DMS114 treated with DMSO at 0.1 percent for 48 hours (cell line): ENCODE measurements around the gene ARAP1.

ENCODE experiments used
- DNase-seq: peaks from one replicate; lab custom pipeline; 2025; ENCODE audit not compliant: unreplicated experiment; lab: John Stamatoyannopoulos, UW

The ARAP1 gene

DNA sequence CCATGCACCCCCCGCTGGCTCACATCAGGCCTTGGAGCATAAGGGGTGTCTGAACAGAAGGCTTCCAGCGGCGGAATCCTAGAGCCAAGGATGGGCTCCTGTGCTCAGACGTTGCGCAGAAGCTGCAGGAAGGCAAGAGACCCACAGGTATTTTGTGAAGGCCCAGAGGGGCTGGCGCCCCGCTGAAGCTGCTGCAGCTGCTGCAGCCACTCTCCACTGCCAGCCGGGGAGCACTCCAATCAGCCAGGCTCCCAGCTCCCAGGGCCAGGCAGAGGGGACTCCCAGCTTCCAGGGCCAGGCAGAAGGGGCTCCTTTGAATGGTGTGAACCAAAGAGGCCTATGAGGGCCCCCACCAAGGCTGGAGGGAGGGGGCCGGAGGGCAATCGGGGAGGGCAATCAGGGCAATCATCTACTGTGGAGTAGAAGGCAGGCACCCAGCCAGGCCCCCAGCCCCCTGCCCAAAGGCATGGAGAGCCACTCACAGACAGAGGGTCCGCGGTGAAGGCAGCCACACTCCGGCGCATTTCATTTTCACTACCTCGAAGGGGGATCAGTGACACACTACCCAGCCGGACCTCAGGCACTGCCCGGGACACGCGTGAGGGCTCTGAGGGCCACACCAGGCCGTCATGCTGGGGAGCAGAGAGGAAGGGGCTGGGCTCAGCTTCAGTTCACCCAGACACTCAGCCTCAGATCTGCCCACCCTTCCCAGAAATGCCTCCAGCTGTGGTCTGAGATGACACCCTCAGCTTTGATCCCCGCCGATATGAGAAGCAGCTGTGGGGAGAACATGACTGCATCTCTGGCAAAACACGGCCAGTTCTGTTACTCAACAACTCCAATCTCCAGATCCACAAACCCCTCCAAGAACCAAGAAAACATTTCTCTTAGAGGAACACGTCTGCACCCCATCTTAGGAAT lies 66.4 kb downstream of the ARAP1 start:
- no peak for DNase-seq

DNA sequence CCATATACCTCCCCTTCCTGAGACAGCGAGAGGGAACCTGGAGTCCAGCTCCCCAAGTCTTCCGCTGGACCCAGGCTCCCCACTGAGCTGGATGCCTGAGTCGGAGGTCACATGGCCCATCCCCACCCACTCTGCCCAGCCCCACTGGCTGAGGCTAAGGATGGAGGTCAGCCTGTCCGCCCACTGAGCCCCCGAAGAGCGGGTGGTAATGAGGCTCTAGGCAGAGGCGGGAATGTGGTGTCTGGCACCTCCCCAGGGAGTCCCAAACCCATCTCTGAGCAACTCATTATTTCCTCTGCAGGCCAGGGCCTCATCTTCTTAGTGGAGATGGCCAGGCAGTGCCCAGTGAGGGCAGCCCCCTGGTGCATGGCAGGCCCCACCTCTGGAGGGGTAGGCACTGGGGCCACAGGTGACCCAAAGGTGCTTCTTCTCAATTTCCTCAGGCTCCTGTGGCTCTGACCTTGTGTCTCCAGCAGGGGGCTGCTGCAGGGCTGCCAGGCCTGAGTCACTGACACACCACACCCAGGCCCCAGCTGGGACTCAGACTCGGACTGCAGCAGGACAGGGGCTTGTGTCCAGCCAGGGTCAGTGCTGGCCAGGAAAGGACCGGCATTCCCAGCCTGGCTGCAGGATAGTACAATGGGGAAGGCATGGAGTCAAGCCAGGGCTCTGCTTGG lies 67.8 kb downstream of the ARAP1 start:
- no peak for DNase-seq

DNA sequence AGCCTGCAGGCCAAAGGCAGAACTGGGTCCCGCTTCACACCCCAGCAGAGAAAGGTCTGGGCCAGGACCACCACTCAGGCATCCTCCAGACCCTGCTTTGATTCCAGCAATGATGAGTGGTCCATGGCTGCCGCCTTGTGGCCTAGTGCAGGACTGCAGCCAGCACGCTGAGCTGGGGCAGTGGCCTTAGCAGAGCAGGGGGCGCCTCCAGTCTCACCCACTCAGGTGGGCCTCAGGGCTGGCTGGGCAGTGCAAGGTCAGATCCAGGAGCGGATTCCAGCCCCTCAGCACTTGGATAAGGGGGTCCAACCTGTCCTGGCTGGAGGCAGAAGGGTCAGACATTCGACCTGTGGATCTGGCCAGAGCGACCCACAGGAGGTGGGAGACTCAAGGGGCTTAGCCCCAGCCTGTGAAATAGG lies 68.4 kb downstream of the ARAP1 start:
- DNase-seq: no peak

DNA sequence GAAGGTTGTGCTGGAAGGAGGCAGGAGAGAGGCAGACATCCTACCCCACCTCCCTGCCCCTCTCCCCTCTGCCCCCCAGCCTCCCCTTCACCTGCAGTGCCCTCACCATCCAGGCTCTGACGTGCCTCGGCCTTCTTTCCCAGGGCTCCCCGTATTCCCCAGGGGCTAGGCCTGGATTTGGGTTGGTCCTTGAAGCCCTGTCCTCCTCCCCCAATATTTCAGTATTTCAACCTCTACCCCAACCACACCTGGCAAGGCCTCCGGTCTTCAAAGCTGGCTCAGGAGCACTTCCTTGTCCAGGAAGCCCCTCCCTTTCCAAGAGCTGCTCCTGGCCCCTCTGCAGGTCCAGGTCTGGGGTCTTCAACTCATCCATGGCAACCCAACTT lies 69.4 kb downstream of the ARAP1 start:
- DNase-seq: no peak

DNA sequence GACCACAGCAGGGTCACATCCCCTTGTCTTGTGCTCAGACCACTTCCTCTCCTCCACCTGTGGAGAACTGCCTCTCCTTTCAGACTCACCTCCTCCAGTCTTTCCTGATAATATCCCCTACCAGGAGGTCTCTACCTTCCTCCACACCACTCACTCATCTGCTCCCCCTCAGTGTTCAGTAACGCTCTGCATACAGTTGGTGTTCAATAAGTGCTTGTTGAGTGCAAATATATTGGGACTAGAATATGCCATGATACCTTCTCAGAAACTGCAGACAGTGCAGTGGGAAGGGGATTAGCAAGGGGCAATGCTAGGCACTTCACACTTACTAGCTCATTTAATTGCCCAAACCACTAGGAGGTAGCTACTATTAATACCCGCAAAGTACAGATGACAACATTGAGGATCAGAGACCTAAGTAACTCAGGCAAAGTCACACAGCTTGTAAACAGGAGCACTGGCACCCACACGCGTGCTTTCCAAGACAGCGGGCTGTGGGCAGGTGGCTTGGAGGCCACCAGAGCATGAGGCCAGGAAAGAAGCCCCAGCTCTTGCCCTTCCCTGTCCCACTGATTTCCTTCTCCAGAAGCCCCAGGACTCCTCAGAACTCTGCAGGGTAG lies 69.9 kb downstream of the ARAP1 start:
- DNase-seq: no peak

DNA sequence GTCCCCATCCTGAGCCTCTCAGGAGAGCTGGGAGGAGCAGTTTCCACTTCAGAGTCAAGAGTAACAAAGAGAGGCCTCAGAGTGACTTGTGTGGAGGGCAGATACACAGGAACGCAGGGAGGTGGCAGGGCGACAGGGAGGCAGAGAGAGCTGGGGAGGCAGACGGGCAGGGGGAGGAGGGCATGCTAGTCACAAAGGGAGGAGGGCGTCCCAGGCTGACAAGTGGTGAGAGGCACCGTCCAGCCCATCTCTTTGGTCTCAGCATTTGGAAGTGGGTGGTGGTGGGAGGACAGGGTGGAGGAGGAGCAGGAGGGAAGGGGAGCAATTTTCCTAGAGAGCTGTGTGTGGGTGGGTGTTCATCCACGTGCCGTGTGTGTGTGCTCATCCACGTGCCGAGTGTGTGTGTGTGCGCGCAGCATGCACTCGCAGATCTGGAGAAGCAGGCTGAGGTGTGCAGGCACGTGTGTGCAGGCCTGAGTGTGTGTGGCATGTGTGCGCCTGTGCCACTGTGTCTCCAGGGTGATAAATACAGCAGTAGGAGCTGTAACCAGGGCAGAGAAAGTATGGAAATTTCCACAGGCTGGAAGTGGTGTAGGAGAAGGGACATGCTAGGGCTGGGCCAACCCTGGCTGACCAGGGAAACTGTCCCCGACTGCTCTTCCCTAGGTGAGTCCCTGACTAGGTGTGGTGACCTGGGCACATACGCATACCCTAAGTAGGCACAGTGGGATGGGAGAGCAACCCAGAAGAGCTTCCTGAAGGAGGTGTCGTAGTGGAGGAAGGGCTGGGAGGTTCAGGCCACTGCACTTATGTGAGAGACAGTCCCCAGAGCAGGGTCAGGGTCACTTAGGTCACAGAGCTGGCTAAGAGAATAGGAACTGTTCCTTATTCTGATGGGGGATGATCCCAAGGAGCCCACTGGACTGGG lies 70.7 kb downstream of the ARAP1 start:
- no peak for DNase-seq

DNA sequence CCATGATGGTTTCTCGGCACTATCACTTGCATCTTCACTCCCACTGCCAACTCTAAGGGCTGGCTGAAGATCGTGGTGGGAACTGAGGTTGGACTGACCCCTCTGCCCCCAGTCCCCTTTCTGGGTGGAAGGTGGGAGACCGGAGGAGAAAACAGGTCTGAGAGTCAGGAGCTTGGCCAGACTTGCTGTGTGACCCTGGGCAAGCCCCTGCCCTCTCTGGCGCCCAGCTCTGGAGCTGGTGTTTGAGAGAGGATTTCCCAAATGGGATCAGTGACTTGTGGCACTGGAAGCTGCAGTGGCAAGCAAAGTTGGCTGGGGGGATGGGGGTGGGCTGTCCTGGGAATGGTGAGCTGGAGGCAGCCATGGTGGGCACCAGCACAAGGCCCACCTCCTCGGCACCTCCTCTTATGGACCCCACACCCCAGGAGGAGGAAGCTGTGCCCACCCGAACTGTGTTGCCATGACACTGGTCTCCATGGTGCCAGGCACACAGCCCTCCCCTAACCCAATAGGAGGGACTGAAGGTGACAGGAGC lies 71.5 kb downstream of the ARAP1 start:
- no peak for DNase-seq

DNA sequence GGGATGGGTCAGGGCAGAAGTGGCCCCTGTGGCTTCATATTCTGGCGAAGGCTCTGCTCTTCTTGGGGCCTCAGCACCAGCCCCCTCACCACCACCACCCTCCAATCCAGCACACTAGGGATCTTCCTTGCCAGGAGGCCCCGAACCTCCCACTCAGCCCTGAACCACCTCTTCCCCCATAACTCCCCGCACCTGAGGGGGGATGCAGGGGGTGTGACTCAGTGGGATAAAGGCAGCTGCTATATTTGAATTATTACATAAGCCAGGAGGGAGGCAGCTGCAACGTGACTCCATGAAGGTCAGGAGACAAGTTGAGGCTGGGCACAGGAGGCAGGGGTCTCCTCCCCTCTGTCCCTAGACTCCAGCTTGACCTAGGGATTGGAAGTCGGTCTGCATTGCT lies 72.3 kb downstream of the ARAP1 start:
- DNase-seq: no peak

DNA sequence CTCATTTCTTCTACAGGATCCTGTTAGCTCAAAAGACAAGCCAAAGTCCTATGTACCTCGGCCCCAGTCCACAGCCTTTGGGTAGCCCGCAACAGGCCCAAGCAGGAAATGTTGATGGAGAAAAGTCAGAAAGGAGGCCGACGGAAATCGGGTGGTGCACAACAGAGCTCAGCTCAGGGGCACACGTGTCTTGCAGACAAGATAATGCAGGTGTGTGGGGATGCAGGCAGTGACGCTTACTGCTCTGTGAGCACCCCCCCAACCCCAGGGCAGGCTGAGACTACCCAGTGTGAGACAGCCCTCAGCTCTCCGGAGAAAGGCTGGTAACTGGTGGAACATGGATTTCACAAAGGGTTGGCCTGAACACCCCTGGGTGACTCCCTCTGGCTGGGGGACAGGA lies 73.7 kb downstream of the ARAP1 start:
- no peak for DNase-seq

DNA sequence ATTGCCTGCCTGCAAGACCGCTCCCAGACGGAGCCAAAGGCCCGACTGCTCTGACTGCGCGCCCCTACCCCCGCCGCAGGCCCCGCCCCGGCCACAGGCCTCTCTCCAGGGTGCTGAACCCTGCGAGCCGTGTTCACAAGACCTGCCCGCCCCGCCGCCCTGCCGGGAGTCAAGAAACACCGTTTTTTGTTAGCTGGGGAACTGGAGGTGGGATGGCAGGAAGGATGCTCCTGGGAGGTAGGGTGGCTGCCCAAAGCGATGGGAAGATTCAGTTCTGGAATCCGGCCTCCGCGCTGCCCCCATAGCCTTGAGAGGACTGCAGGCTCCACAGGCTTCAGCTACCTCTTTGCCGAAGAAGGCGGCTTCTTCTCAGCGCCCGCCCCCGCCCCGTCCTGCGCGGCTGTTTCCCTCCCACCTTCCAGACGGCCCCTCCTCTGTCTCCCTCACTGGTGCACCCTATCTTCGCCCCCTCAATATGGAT lies 75.3 kb downstream of the ARAP1 start:
- no peak for DNase-seq

DNA sequence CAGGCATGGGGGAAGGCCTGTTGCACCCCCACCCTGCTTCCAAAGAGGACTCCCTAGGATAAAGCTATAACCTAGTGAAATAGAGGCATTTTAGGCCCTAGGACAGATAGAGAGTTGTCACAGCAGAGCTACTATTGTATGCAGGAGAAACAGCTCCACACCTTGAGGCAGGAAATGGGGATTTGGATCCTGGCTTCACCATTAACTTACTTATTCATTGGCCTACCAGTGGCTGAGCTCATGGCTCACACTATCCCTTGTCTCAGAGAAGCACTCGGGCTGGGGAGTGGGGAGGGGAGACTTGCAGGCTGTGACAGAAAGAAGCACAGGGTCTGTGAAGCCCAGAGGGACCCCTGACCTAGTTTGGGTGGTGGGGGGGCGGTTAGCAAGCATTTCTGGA lies 77.0 kb downstream of the ARAP1 start:
- no peak for DNase-seq

DNA sequence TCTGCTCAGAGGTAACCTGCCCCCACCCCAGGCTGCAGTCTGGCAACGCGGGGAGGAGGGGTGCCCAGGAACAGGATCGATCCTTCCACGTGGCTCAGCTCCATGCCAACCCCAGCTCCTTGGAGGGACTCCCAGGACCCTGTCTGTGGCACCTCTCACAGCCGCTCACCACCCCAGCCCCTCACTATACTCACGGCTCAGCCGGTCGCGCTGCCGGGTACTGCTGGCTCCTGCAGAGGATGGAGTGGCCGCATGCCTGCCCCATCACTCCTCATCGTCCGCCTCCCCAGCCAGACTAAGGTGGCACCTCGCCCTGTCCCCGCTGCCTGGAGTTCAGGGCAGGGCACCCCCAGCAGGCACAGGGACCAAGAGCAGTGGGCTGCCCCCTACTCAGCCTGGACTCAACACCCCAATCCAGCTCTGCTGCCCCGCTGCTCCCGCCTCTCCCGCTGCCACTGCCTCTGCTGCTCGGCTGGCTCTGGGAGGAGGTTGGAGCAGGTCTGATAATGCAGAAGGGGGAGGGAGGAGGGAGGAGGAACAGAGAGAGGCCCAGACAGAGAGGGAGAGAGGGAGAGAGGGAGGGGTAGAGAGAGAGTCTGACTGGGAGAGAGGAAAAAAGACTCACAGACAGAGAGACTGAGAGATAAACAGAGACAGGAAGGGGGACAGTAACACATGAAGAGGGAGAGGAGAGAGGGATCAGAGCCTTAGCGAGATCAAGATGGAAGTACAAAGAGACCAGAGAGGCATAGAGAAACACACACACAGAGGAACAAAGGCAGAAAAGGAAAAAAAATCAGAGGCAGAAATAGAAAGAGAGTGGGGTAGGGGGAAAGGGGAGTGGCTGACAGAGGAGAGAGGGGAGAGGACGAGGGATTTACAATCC lies 78.0 kb downstream of the ARAP1 start, which contains the start of gene PDE2A:
TSS of gene PDE2A (minus strand) at position 480 of the 886 bp plus-strand sequence. CDS start at position 265, 215 bp downstream.
- no peak for DNase-seq

DNA sequence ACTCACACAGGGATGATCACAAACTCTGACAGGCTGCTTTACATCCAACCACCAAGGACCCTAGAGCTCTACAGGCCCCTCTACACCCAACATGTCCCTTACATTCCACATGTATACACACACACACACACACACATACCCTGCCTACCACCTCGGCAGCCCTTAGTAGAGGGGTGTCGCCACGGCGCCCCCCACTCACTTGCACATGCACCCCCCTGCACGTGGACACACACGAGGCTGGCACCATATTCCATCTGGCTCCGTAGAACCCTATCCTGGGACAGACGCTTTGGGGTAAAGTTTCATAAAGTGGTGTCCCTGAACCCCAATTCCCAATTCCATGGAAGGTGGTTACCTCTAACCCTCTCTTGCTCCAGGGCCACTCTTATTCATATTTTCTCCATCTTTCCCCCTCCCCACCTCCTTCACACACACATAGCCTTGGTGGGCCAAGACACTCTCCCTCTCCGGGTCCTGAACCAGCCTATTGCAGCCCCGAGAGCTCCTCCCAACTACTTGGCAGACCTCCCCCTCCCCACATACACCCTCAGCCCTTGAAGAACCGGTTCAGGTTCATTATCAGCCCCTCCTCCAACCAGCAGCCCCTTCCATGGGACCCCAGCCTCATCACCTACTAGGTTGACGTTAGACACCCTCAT lies 78.8 kb downstream of the ARAP1 start:
- no peak for DNase-seq

DNA sequence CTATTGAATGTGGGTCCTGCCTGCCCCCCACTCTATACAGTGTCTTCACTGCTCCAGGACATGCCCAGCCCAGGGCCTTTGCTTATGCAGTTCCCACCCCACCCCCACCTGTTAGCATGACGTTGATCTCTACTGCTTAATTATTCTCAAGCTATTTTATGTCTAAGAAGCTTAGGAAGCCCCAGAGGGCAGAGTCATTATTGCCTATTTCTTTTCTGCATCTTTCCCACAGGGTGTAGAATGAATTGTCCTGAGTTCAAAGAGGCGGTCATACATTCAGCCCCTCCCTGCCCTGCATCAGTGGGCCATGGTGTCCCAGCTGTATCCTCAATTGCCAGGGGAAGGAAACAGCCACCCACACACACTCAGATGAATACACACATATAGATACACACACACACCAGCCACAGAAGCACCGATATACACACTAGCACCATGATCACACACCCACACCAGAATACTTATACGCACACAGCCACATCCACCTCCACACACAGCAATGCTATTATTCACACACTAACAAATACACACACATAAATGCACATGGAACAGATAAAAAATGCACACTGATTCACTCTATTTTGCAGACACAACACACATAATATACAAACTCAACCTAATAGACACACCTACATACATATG lies 79.5 kb downstream of the ARAP1 start:
- no peak for DNase-seq

DNA sequence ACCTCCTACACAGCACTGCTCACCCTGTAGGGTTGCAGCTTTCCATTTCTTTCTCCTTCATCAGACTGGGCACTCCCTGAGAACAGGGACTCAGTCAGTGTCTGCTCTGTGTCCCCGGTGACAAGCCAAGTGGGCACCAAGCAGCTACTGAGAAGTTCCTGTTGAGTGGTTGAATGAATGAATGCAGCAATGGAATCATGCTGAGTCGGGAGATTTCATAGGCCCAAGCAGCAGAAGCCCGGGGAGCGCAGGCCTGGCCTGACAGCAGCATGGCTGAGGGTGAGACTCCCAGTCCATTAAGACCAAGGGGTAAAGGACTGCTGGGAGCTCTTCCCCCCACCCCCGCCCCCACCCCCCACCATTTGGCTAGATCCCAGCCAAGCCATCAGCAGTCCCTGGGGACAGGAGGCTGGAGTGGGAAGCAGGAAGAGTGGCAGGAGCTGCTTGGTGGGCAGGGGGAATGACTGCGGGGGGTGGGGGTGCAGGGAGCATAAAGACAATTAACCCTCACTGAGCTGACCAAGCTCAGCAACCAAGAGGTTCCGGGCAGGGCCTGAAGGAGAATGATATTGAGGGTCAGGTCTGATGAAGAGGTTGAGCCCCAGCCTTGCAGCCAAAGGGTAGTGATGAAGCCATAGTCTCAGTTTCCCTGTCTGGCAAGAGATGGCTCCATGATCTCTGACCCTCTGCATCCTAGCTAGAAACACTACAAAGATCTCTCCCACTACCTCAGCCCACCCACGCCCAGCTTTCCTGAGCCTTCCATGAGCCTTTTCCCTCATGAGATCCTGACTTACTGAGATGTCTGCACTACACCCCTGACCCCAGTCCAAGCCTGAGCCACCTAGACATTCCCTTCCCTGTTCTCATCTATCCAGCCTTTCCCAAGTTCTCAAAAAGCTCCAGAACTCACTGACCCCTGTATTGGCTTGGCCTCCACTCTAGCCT lies 80.8 kb downstream of the ARAP1 start:
- DNase-seq: no peak

DNA sequence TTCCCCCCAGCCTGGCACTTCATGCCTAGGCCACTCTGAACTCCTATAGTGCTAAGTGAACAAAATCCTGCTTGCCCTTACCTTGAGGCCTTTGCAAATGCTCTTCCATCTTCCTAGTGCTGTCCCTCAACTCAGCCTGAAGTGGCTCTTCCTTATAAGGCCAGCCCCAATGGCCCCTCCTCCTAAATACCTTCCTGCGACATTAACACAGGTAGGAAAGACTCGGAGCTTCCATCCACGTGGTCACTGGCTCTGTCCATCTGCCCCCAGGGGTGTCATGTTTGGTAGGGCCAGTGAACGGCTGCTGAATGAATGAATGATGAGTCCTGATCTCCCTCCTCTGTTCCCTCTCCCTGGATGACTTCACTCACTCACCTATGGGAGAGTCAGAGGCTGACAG lies 82.2 kb downstream of the ARAP1 start:
- DNase-seq: no peak

DNA sequence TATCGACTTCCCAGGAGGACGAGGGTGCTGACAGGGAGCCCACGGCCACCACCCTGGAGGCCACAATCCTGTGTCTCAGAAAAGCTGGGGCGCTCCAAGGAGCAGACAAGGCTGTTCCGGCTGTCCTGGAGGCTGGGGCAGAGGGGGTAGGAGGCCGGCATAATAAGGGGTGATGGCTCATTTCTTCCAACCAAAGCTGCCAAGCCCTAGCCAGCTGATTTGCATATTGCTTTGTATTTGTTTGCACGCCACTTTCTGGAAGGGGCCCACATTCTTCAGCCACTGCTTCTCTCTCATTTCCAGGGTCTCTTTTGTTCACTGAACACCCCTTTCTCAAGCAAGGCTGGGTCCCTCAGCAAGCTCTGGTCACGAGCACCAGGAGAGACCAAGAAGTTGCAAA lies 82.7 kb downstream of the ARAP1 start:
- DNase-seq: no peak
